GM21717 (cell line): ENCODE measurements around the gene CRELD2.

Experiments
- ATAC-seq: cut with Tn5 transposase; IDR thresholded peaks from one replicate; pipeline ENCODE4 v1.9.1; 2021; ENCODE audit warnings: mild to moderate bottlenecking, moderate library complexity; ENCODE audit not compliant: unreplicated experiment

Gene CRELD2

GRCh38 chr22:49887064-49887451, 31.4 kb upstream of the CRELD2 start:
- ATAC-seq: no peak

- no peak for ATAC-seq
These were observed 30.7 kb upstream of the CRELD2 start for GRCh38 chr22:49887702-49888101.

GRCh38 chr22:49889071-49889470, 29.4 kb upstream of the CRELD2 start:
- no peak for ATAC-seq

- no peak for ATAC-seq
These were observed 26.1 kb upstream of the CRELD2 start for GRCh38 chr22:49892226-49892899.

GRCh38 chr22:49893025-49893424, 25.4 kb upstream of the CRELD2 start:
- ATAC-seq: no peak

- no peak for ATAC-seq
These were observed 23.9 kb upstream of the CRELD2 start for GRCh38 chr22:49894322-49895054.

- no peak for ATAC-seq
These were observed 22.2 kb upstream of the CRELD2 start for GRCh38 chr22:49896201-49896600.

GRCh38 chr22:49897015-49897684, 21.3 kb upstream of the CRELD2 start:
- ATAC-seq: no peak

GRCh38 chr22:49899530-49899929, 18.9 kb upstream of the CRELD2 start:
- ATAC-seq: no peak

GRCh38 chr22:49900441-49901230, 17.8 kb upstream of the CRELD2 start:
- ATAC-seq: no peak

- no peak for ATAC-seq
These were observed 17.0 kb upstream of the CRELD2 start for GRCh38 chr22:49901457-49901856.

- ATAC-seq: no peak
These were observed 15.0 kb upstream of the CRELD2 start for GRCh38 chr22:49903322-49904039.

- ATAC-seq: no peak
These were observed 14.4 kb upstream of the CRELD2 start for GRCh38 chr22:49904040-49904369.

- ATAC-seq: no peak
These were observed 13.0 kb upstream of the CRELD2 start for GRCh38 chr22:49905465-49905864.

- ATAC-seq: no peak
These were observed 12.2 kb upstream of the CRELD2 start for GRCh38 chr22:49906071-49906798.

- ATAC-seq: no peak
These were observed 11.6 kb upstream of the CRELD2 start for GRCh38 chr22:49906799-49907290.

GRCh38 chr22:49907807-49908206, 10.6 kb upstream of the CRELD2 start:
- no peak for ATAC-seq

- ATAC-seq: no peak
These were observed 8.8 kb upstream of the CRELD2 start for GRCh38 chr22:49909476-49910205.
